RWPE1 (cell line): ENCODE data around the gene ADGRE2.

Source experiments
- CTCF ChIA-PET: fragments of 350-600 bp; sonication (Branson Sonifier 250); formaldehyde crosslinking; extraction: SDS; loops from one replicate; lab custom pipeline; 2021; lab: Yijun Ruan, JAX
- POLR2A ChIA-PET: fragments of 400-600 bp; formaldehyde crosslinking; extraction: SDS; loops from one replicate; lab custom pipeline; 2020; ENCODE audit warnings: antibody characterized with exemption; ENCODE audit not compliant: low non-redundant PET; lab: Yijun Ruan, JAX
- DNase-seq: peaks from one replicate; pipeline ENCODE4 v3.0.0; 2012; ENCODE audit warnings: low spot score
- H3K27ac ChIP-seq: fragments of 450-650 bp; 2 replicates; pipeline ENCODE4 v1.5.1; 2017
- TF ChIP-seq, protein P1 (sequence below): fragments of 450-650 bp; conservative IDR thresholded peaks from 2 replicates; pipeline ENCODE4 v1.5.1; 2017; ENCODE audit warnings: low read depth, mild to moderate bottlenecking

Gene ADGRE2

DNA sequence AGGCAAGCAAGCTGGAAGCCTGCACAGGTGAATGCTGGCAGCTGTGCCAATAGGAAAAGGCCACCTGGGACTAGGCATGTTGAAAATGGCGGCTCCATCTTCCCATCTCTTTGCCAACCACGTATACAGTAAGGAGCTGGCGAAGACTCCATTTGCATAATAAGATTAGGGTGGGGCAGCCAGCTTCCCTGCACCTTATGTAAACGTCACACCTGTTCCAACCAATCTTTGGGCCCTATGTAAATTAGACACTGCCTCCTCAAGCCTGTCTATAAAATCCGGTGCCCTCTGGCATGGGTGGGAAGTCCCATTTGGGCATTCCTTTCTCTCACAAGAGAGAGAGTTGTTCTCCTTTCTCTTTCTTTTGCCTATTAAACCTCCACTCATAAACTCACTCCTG is 16.8 kb downstream of the ADGRE2 start:
- POLR2A ChIA-PET: interaction anchor here (0.7 kb wide), 1 partner anchor 11 kb away, joined by 4 read pairs; no protein-coding TSS in a partner anchor
- DNase-seq: no peak
- TF ChIP-seq, protein P1, sequence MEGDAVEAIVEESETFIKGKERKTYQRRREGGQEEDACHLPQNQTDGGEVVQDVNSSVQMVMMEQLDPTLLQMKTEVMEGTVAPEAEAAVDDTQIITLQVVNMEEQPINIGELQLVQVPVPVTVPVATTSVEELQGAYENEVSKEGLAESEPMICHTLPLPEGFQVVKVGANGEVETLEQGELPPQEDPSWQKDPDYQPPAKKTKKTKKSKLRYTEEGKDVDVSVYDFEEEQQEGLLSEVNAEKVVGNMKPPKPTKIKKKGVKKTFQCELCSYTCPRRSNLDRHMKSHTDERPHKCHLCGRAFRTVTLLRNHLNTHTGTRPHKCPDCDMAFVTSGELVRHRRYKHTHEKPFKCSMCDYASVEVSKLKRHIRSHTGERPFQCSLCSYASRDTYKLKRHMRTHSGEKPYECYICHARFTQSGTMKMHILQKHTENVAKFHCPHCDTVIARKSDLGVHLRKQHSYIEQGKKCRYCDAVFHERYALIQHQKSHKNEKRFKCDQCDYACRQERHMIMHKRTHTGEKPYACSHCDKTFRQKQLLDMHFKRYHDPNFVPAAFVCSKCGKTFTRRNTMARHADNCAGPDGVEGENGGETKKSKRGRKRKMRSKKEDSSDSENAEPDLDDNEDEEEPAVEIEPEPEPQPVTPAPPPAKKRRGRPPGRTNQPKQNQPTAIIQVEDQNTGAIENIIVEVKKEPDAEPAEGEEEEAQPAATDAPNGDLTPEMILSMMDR: no peak
- no peak overlapping the region for H3K27ac ChIP-seq
- CTCF ChIA-PET: interaction anchor here (0.7 kb wide), 1 partner anchor 15 kb away, joined by 4 read pairs; no protein-coding TSS in a partner anchor

GRCh38 chr19:14758816-14759215 is 19.5 kb downstream of the ADGRE2 start:
- no peak overlapping the region for H3K27ac ChIP-seq
- POLR2A ChIA-PET: no interaction called here
- DNase-seq: peak; percentile 25
- TF ChIP-seq, protein P1: no peak
- CTCF ChIA-PET: interaction anchor here (0.9 kb wide), 1 partner anchor 28 kb away, joined by 4 read pairs; no protein-coding TSS in a partner anchor

- H3K27ac ChIP-seq: no peak overlapping the region
- POLR2A ChIA-PET: no interaction called here
- no peak for DNase-seq
- TF ChIP-seq, protein P1: no peak
- CTCF ChIA-PET: interaction anchor here (0.6 kb wide), 1 partner anchor 75 kb away, joined by 3 read pairs; no protein-coding TSS in a partner anchor
Measured at GRCh38 chr19:14748601-14749000, 29.8 kb downstream of the ADGRE2 start.

DNA sequence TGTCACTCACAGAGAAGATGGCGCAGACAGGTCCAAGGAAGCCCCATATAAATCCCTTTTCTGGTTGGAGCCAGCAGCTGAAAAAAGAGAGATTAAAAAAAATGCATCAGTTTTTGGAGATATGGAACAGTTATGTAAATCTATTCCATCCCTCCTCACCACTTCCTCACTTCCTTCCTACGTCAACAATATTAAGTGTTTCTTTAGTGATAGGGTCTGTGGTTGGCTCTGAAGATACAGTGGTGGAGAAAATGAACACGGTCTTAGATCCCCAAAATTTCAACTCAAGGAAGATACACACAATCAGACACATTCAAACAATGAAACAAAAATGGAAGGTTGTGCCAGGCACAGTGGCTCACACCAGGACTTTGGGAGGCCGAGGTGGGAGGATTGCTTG is 31.5 kb downstream of the ADGRE2 start:
- CTCF ChIA-PET: interaction anchor here (0.6 kb wide), 1 partner anchor 515 kb away, joined by 3 read pairs; no protein-coding TSS in a partner anchor
- H3K27ac ChIP-seq: no peak overlapping the region
- TF ChIP-seq, protein P1: no peak
- DNase-seq: no peak
- POLR2A ChIA-PET: no interaction called here

DNA sequence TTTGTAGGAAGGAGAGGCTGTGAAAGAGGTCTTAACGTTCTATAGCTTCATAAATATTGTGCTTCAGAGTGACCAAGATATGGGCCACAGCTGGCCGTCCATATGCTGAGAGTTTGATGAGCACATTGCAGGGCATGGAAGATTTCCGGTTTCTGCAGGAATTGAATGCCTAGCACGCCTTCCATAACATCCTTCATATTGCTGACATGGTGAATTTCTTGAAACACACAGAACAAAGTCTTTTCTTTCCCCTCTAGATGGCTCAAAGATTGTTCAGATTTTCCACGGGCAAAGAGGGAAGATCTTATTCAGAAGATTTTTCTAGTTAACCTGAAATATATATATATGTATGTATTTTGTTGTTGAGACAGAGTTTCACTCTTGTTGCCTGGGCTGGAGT is 42.4 kb downstream of the ADGRE2 start:
- no peak overlapping the region for H3K27ac ChIP-seq
- ChIA-PET POLR2A (no interaction called here), CTCF (interaction anchor here (1.2 kb wide), 1 partner anchor 51 kb away, joined by 3 read pairs; no protein-coding TSS in a partner anchor)
- TF ChIP-seq, protein P1: no peak
- no peak for DNase-seq

- CTCF ChIA-PET: interaction anchor here (0.6 kb wide), 1 partner anchor 52 kb away, joined by 3 read pairs; no protein-coding TSS in a partner anchor
- POLR2A ChIA-PET: no interaction called here
- TF ChIP-seq, protein P1: no peak
- no peak for DNase-seq
- no peak overlapping the region for H3K27ac ChIP-seq
Measured at GRCh38 chr19:14733574-14733973, 44.8 kb downstream of the ADGRE2 start.
